HG02642 (cell line): ENCODE results near the gene WDPCP.
"Not testable (repeated sequence)": the region's sequence is repeated elsewhere in the genome, so short reads cannot be mapped to it uniquely, and the experiment has no call there.

Source experiments
- ATAC-seq: cut with Tn5 transposase; IDR thresholded peaks from one replicate; pipeline ENCODE4 v1.9.1; 2021; ENCODE audit warnings: mild to moderate bottlenecking; ENCODE audit not compliant: unreplicated experiment, poor library complexity

The WDPCP gene

GRCh38 chr2:63132020-63132419 lies 456.3 kb downstream of the WDPCP start:
- ATAC-seq: no peak

GRCh38 chr2:63131196-63131595 lies 457.1 kb downstream of the WDPCP start:
- no peak for ATAC-seq

GRCh38 chr2:63127594-63127993 lies 460.7 kb downstream of the WDPCP start:
- ATAC-seq: no peak

GRCh38 chr2:63124850-63125249 lies 463.4 kb downstream of the WDPCP start:
- peak; percentile 69 for ATAC-seq

- no peak for ATAC-seq
Measured at GRCh38 chr2:63124218-63124617, 464.1 kb downstream of the WDPCP start.

GRCh38 chr2:63122921-63123320 lies 465.4 kb downstream of the WDPCP start:
- no peak for ATAC-seq

- no peak for ATAC-seq
Measured at GRCh38 chr2:63121055-63121834, 467.0 kb downstream of the WDPCP start.

GRCh38 chr2:63118821-63119220 lies 469.5 kb downstream of the WDPCP start:
- no peak for ATAC-seq

- no peak for ATAC-seq
Measured at GRCh38 chr2:63104482-63104881, 483.8 kb downstream of the WDPCP start.

GRCh38 chr2:63101954-63102353 lies 486.3 kb downstream of the WDPCP start:
- no peak for ATAC-seq

- ATAC-seq: no peak
Measured at GRCh38 chr2:63099032-63099431, 489.2 kb downstream of the WDPCP start.

- no peak for ATAC-seq
Measured at GRCh38 chr2:63096491-63096890, 491.8 kb downstream of the WDPCP start.

- ATAC-seq: no peak
Measured at GRCh38 chr2:63093502-63093901, 494.8 kb downstream of the WDPCP start.

- no peak for ATAC-seq
Measured at GRCh38 chr2:63092857-63093256, 495.4 kb downstream of the WDPCP start.

- no peak for ATAC-seq
Measured at GRCh38 chr2:63092401-63092800, 495.9 kb downstream of the WDPCP start.

- no peak for ATAC-seq
Measured at GRCh38 chr2:63086687-63087086, 501.6 kb downstream of the WDPCP start.

- no peak for ATAC-seq
Measured at GRCh38 chr2:63081404-63081803, 506.9 kb downstream of the WDPCP start.

GRCh38 chr2:63078852-63079606 lies 509.2 kb downstream of the WDPCP start:
- no peak for ATAC-seq

- not testable (repeated sequence) for ATAC-seq
Measured at GRCh38 chr2:63074399-63074798, 513.9 kb downstream of the WDPCP start.

GRCh38 chr2:63073994-63074393 lies 514.3 kb downstream of the WDPCP start:
- no peak for ATAC-seq

GRCh38 chr2:63071664-63072063 lies 516.6 kb downstream of the WDPCP start:
- ATAC-seq: no peak
